H1 (cell line): ENCODE measurements around the gene ALX1. TPM values are rescaled to one million over a fixed set of nuclear protein-coding genes. Genes with fewer than 3 reads are reported as not detected.
A peak's percentile ranks its signal among the peaks of the same experiment; 100 is the strongest.

Source experiments
- CTCF ChIA-PET: fragments of 300-600 bp; sonication (Branson Sonifier 250); formaldehyde crosslinking; loops from one replicate; lab custom pipeline; 2021; ENCODE audit not compliant: partially characterized antibody; lab: Charles Lee
- POLR2A ChIA-PET: fragments of 300-600 bp; sonication (Branson Sonifier 250); formaldehyde crosslinking; loops from one replicate; lab custom pipeline; 2021; ENCODE audit warnings: inconsistent platforms; ENCODE audit not compliant: partially characterized antibody; lab: Charles Lee
- DNase-seq, 2 experiments: peaks; one replicate each; pipeline versions ENCODE4 v3.0.0 to v3.0.0-alpha.2; 2010 to 2022; ENCODE audit warnings: low spot score in 2 of 2, low read depth in 1 of 2, mixed read lengths in 1 of 2
- FAIRE-seq: peaks from 2 replicates; lab custom pipeline; 2011; peaks lifted over from hg19 to GRCh38; lab: Jason Lieb, UNC
- H2AFZ ChIP-seq: 2 replicates; pipeline ENCODE4 v1.8.1; 2012; ENCODE audit warnings: low read length, inconsistent platforms
- H2AK5ac ChIP-seq: 2 replicates; pipeline ENCODE4 v1.6.1; 2013; ENCODE audit warnings: low read depth, low read length
- H2BK120ac ChIP-seq: replicated peaks from 2 replicates; pipeline ENCODE3; 2013; ENCODE audit warnings: low read depth, low read length, inconsistent platforms
- H2BK12ac ChIP-seq: 2 replicates; pipeline ENCODE4 v1.6.1; 2013; ENCODE audit warnings: low read depth, low read length
- H2BK15ac ChIP-seq: 2 replicates; pipeline ENCODE4 v1.6.1; 2013; ENCODE audit warnings: low read length
- H2BK20ac ChIP-seq: 2 replicates; pipeline ENCODE4 v1.6.1; 2013; ENCODE audit warnings: low read length
- H2BK5ac ChIP-seq: 2 replicates; pipeline ENCODE4 v1.6.1; 2013; ENCODE audit warnings: low read depth, low read length
- H3K14ac ChIP-seq: 2 replicates; pipeline ENCODE4 v1.6.1; 2013; ENCODE audit warnings: inconsistent platforms; ENCODE audit not compliant: insufficient read length
- H3K18ac ChIP-seq: 2 replicates; pipeline ENCODE4 v1.6.1; 2013; ENCODE audit warnings: low read length; ENCODE audit errors: extremely low read depth
- H3K23ac ChIP-seq: 2 replicates; pipeline ENCODE4 v1.6.1; 2013; ENCODE audit warnings: inconsistent platforms; ENCODE audit not compliant: insufficient read length
- H3K23me2 ChIP-seq: 2 replicates; pipeline ENCODE4 v1.6.1; 2013; ENCODE audit warnings: low read depth, low read length
- H3K27ac ChIP-seq: 2 replicates; pipeline ENCODE4 v1.6.1; 2011; ENCODE audit warnings: low read depth, low read length, inconsistent platforms
- H3K27me3 ChIP-seq, 4 experiments: replicated peaks in 1 of 4; 1 replicate in 1 of 4; 2 replicates in 3 of 4; pipeline versions ENCODE4 v1.6.1 to v1.8.1; 2011 to 2013; ENCODE audit warnings: low read length in 3 of 4, mild to moderate bottlenecking in 3 of 4, inconsistent platforms in 2 of 4, mixed read lengths in 2 of 4, moderate library complexity in 1 of 4; ENCODE audit not compliant: control insufficient read depth in 3 of 4, insufficient read depth in 3 of 4; ENCODE audit errors: extremely low read depth in 1 of 4
- H3K36me3 ChIP-seq, 4 experiments: 2 replicates each; pipeline versions ENCODE4 v1.6.1 to v1.8.1; 2011 to 2013; ENCODE audit warnings: mild to moderate bottlenecking in 4 of 4, low read length in 3 of 4, moderate library complexity in 2 of 4, control low read depth in 1 of 4, inconsistent platforms in 1 of 4; ENCODE audit not compliant: insufficient read depth in 4 of 4, control insufficient read depth in 2 of 4
- H3K4ac ChIP-seq: replicated peaks from 2 replicates; pipeline ENCODE3; 2013; ENCODE audit warnings: low read length, low read depth, mixed read lengths, inconsistent platforms; ENCODE audit not compliant: insufficient read length
- H3K4me1 ChIP-seq, 4 experiments: replicated peaks in 1 of 4; 1 replicate in 1 of 4; 2 replicates in 3 of 4; pipeline versions ENCODE4 v1.6.1 to v1.8.1; 2011 to 2013; ENCODE audit warnings: low read length in 3 of 4, inconsistent platforms in 2 of 4, mixed read lengths in 1 of 4; ENCODE audit not compliant: insufficient read depth in 4 of 4, control insufficient read depth in 3 of 4
- H3K4me2 ChIP-seq, 2 experiments: 2 replicates each; pipeline versions ENCODE4 v1.6.1 to v1.8.1; 2011 to 2013; ENCODE audit warnings: low read depth in 2 of 2, low read length in 2 of 2, control low read depth in 1 of 2, inconsistent platforms in 1 of 2, mild to moderate bottlenecking in 1 of 2; ENCODE audit not compliant: insufficient read depth in 1 of 2
- H3K4me3 ChIP-seq, 4 experiments: fragments of 200-600, 300-600 bp in 1 of 4; sonication (generic), shearing (Covaris generic), sonication (Bioruptor Twin) in 1 of 4; 2 replicates each; pipeline versions ENCODE4 v1.5.1 to v1.8.1; 2011 to 2016; ENCODE audit warnings: low read length in 4 of 4, low read depth in 3 of 4, control low read depth in 2 of 4, inconsistent platforms in 2 of 4, mild to moderate bottlenecking in 2 of 4, mixed read lengths in 1 of 4, moderate library complexity in 1 of 4; ENCODE audit not compliant: insufficient read depth in 2 of 4; ENCODE audit errors: extremely low read depth in 1 of 4
- H3K56ac ChIP-seq: replicated peaks from 2 replicates; pipeline ENCODE3; 2013; ENCODE audit warnings: low read depth, mild to moderate bottlenecking, mixed read lengths, low read length, inconsistent platforms; ENCODE audit not compliant: insufficient read length
- H3K79me1 ChIP-seq: 2 replicates; pipeline ENCODE4 v1.6.1; 2013; ENCODE audit warnings: low read depth, low read length, control low read depth
- H3K79me2 ChIP-seq, 2 experiments: 2 replicates each; pipeline versions ENCODE4 v1.6.1 to v1.8.1; 2012 to 2013; ENCODE audit warnings: low read length in 2 of 2, mild to moderate bottlenecking in 2 of 2, inconsistent platforms in 1 of 2; ENCODE audit not compliant: insufficient read depth in 2 of 2, control insufficient read depth in 1 of 2
- H3K9ac ChIP-seq, 4 experiments: replicated peaks in 1 of 4; 1 replicate in 1 of 4; 2 replicates in 3 of 4; pipeline versions ENCODE4 v1.6.1 to v1.8.1; 2011 to 2013; ENCODE audit warnings: low read depth in 3 of 4, low read length in 3 of 4, control low read depth in 2 of 4, mild to moderate bottlenecking in 2 of 4, moderate library complexity in 2 of 4, inconsistent platforms in 1 of 4; ENCODE audit errors: extremely low read depth in 1 of 4
- H3K9me3 ChIP-seq, 2 experiments: 2 replicates each; pipeline versions ENCODE4 v1.6.1 to v1.8.1; 2012 to 2013; ENCODE audit warnings: mild to moderate bottlenecking in 2 of 2, moderate library complexity in 2 of 2, control low read depth in 1 of 2, inconsistent platforms in 1 of 2, low read depth in 1 of 2, low read length in 1 of 2, mixed read lengths in 1 of 2; ENCODE audit not compliant: insufficient read depth in 2 of 2
- H4K20me1 ChIP-seq, 2 experiments: replicated peaks in 1 of 2; 2 replicates each; pipeline versions ENCODE3 to v1.8.1; 2011 to 2013; ENCODE audit warnings: inconsistent platforms in 2 of 2, low read length in 2 of 2, mild to moderate bottlenecking in 1 of 2; ENCODE audit not compliant: insufficient read depth in 2 of 2, control insufficient read depth in 1 of 2
- H4K5ac ChIP-seq: 2 replicates; pipeline ENCODE4 v1.6.1; 2013; ENCODE audit warnings: low read length, low read depth, mixed read lengths, inconsistent platforms; ENCODE audit not compliant: insufficient read length
- H4K8ac ChIP-seq: 2 replicates; pipeline ENCODE4 v1.8.0; 2013; ENCODE audit warnings: mild to moderate bottlenecking, moderate library complexity, low read length, inconsistent platforms; ENCODE audit not compliant: insufficient read depth; ENCODE audit errors: extremely low read depth
- H4K91ac ChIP-seq: replicated peaks from 2 replicates; pipeline ENCODE3; 2013; ENCODE audit warnings: low read length, mixed read lengths, inconsistent platforms; ENCODE audit not compliant: insufficient read length
- WGBS, 2 experiments: shearing (Covaris generic) in 1 of 2; methylation state at CpG; one replicate each; pipeline versions ENCODE4 v1.1.6 to v1.1.7; 2013 to 2015; ENCODE audit warnings: low lambda C conversion rate in 2 of 2, mixed read lengths in 2 of 2, inconsistent platforms in 1 of 2, low coverage in 1 of 2, missing lambda C conversion rate in 1 of 2; ENCODE audit not compliant: insufficient replicate concordance in 2 of 2, insufficient coverage in 1 of 2, insufficient read length in 1 of 2; ENCODE audit errors: extremely low coverage in 1 of 2, missing lambda C conversion rate in 1 of 2; 5-methylcytosine and 5-hydroxymethylcytosine counted together
- polyA plus RNA-seq, 7 experiments: library from polyadenylated mRNA; depleted of rRNA in 3 of 7; stranded (reverse) in 5 of 7; unstranded in 2 of 7; fragments of >200 nt in 5 of 7; fragments of 200-250 nt in 2 of 7; gene quantifications; 1 replicate in 5 of 7; 2 replicates in 1 of 7; 4 replicates in 1 of 7; pipeline versions ENCODE4 v1.2.1 to v1.2.3, GENCODE V29; 2011 to 2013; ENCODE audit warnings: missing spikeins in 2 of 7, mixed read lengths in 2 of 7
- total RNA-seq: library from RNA; stranded (reverse); fragmentation: NEBNext Ultra II Directional; extraction: Animal tissue kit (Norgen Biotek cat#: 25700); gene quantifications from 2 replicates; pipeline ENCODE4 v1.2.1, GENCODE V29; 2021
- TF ChIP-seq, protein P1 (sequence below): IDR thresholded peaks from 2 replicates; pipeline ENCODE4 v1.6.1; 2012; ENCODE audit warnings: low read length, inconsistent platforms

ALX1 gene
- total and polyA plus RNA-seq, 2 of the 8 experiments (the other 6 are each of a cell fraction or from before 2014, with no cell fraction given) = 0.41 to 0.73 TPM

GRCh38 chr12:85280984-85281630, 1.1 kb downstream of the ALX1 start:
- Histone ChIP-seq H3K36me3 (no peaks in the 10 kb centered on the region), H3K18ac (no peak overlapping the region), H3K9me3 (no peaks in the 10 kb centered on the region), H3K56ac (no peak overlapping the region), H3K4me3 (peak overlapping the region; percentile 68 to 86 (median 78)), H3K79me2 (no peaks in the 10 kb centered on the region), H3K23ac (no peak overlapping the region), H3K4me1 (peaks cover 2 to 16% (median 5%) of the 10 kb centered on the region in 4 experiments), H3K79me1 (no peaks in the 10 kb centered on the region), H3K27me3 (peaks cover 30 to 36% (median 34%) of the 10 kb centered on the region in 4 experiments), H2BK15ac (no peak overlapping the region), H4K8ac (no peak overlapping the region), H2AK5ac (no peak overlapping the region), H3K27ac (no peak overlapping the region), H4K5ac (no peak overlapping the region), H3K4ac (no peak overlapping the region), H3K4me2 (peak overlapping the region; percentile 79 to 88), H3K9ac (peak overlapping the region in 3 of 4 experiments; percentile 14 to 69 (median 15); a peak in 4 of 7 replicates), H3K23me2 (peaks cover 19% of the 10 kb centered on the region), H2BK120ac (no peak overlapping the region), H2BK20ac (no peak overlapping the region), H2AFZ (peak overlapping the region; percentile 86), H4K91ac (no peak overlapping the region), H2BK5ac (no peak overlapping the region), H2BK12ac (no peak overlapping the region), H3K14ac (no peak overlapping the region), H4K20me1 (peaks cover 0 to 8% of the 10 kb centered on the region in 2 experiments)
- ChIA-PET CTCF (interaction anchor here (0.6 to 2.0 kb wide), 8 partner anchors 10 to 1010 kb away, joined by 3 to 5 read pairs (median 3); no protein-coding TSS in a partner anchor), POLR2A (interaction anchor here (1.1 kb wide), 2 partner anchors 245 to 370 kb away, joined by 3 read pairs; partner anchors contain the start of genes LRRIQ1 and TSPAN19)
- DNase-seq (no peak), FAIRE-seq (no peak)
- TF ChIP-seq, protein P1, sequence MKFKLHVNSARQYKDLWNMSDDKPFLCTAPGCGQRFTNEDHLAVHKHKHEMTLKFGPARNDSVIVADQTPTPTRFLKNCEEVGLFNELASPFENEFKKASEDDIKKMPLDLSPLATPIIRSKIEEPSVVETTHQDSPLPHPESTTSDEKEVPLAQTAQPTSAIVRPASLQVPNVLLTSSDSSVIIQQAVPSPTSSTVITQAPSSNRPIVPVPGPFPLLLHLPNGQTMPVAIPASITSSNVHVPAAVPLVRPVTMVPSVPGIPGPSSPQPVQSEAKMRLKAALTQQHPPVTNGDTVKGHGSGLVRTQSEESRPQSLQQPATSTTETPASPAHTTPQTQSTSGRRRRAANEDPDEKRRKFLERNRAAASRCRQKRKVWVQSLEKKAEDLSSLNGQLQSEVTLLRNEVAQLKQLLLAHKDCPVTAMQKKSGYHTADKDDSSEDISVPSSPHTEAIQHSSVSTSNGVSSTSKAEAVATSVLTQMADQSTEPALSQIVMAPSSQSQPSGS = no peak
- WGBS, 2 experiments = 2% methylated on average over 15 of the region's 15 CpGs; no CpG with 5 or more reads in 1 of the 2 experiments
